Measurements from ENCODE around the gene OPA3. TPM values are rescaled to one million over a fixed set of nuclear protein-coding genes. Genes with fewer than 3 reads are reported as not detected.

Gene OPA3
- total RNA-seq, 2 donors from 2014 or later = 15.8 to 33.5 TPM

DNA sequence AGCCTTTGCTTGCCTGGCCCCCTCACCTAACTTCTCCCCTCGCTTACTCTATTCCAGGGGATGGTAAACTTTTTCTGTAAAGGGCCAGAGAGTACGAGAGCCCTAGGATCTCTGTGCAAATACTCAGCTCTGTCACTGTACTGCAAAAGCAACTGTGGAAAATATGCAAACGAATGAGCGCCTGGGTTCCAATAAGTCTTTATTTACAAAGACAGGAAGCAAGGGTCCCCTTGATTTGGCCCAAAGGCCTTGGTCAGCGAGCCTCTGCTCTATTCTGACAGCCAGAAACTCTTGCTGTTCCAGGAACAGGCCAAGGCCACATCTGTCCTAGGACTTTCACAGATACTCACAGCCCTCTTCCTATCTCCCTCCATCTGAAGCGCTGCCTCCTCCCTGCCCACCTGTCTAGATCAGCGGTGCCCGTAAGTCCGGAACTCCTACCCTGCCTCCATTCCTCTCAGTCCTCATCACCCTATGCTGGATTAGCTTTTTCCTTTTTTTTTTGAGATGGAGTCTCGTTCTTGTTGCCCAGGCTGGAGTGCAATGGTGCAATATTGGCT lies 37.3 kb downstream of the OPA3 start:
- no peak for DNase-seq (ENCODE audit: low spot score)
- no peaks in the 10 kb centered on the region for H3K4me1 ChIP-seq
- no peaks in the 10 kb centered on the region for H3K9me3 ChIP-seq
- no peak overlapping the region for H3K4me3 ChIP-seq
- H3K27me3 ChIP-seq = no peaks in the 10 kb centered on the region
- H3K36me3 ChIP-seq = no peaks in the 10 kb centered on the region
- no peak overlapping the region for H3K27ac ChIP-seq
- TF ChIP-seq, protein P1, sequence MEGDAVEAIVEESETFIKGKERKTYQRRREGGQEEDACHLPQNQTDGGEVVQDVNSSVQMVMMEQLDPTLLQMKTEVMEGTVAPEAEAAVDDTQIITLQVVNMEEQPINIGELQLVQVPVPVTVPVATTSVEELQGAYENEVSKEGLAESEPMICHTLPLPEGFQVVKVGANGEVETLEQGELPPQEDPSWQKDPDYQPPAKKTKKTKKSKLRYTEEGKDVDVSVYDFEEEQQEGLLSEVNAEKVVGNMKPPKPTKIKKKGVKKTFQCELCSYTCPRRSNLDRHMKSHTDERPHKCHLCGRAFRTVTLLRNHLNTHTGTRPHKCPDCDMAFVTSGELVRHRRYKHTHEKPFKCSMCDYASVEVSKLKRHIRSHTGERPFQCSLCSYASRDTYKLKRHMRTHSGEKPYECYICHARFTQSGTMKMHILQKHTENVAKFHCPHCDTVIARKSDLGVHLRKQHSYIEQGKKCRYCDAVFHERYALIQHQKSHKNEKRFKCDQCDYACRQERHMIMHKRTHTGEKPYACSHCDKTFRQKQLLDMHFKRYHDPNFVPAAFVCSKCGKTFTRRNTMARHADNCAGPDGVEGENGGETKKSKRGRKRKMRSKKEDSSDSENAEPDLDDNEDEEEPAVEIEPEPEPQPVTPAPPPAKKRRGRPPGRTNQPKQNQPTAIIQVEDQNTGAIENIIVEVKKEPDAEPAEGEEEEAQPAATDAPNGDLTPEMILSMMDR (IDR thresholded peaks at IDR 0.05) = no peak

DNA sequence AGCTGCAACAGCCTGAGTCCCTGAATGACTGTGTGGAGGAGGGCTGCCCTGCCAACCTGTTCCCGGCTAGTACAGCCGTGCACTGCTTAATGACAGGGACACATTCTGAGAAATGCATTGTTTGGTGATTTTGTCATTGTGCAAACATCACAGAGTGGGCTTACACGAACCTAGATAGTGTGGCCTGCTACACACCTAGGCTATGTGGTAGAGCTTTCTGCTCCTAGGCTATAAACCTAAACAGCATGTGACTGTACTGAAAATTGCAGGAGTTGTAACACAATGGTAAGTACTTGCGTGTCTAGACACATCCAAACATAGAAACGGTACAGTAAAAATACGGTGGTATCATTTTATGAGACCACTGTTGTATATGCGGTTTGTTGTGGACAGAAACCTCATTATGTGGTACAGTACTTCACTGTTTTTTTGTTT lies 42.4 kb downstream of the OPA3 start:
- Histone ChIP-seq H3K9me3 (no peaks in the 10 kb centered on the region), H3K36me3 (no peaks in the 10 kb centered on the region), H3K27ac (no peak overlapping the region), H3K27me3 (no peaks in the 10 kb centered on the region), H3K4me1 (no peaks in the 10 kb centered on the region), H3K4me3 (no peak overlapping the region)
- DNase-seq (ENCODE audit: low spot score) = no peak
- TF ChIP-seq, protein P1 (IDR thresholded peaks at IDR 0.05) = no peak

DNA sequence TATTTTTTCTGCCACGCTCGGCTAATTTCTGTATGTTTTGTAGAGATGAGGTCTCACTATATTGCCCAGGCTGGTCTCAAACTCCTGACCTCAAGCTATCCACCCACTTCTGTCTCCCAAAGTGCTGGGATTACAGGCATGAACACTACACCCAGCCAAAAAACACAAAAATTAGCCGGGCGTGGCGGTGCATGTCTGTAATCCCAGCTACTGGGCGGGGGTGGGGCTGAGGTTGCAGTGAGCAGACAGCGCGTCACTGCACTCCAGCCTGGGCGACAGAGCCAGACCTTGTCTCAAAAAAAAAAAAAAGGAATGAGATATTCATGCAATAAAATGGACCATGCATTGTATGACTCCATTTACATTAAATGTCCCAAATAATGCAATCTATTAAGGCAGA lies 45.1 kb downstream of the OPA3 start:
- Histone ChIP-seq H3K27me3 (no peaks in the 10 kb centered on the region), H3K4me3 (no peak overlapping the region), H3K36me3 (no peaks in the 10 kb centered on the region), H3K4me1 (no peaks in the 10 kb centered on the region), H3K27ac (no peak overlapping the region), H3K9me3 (no peaks in the 10 kb centered on the region)
- DNase-seq (ENCODE audit: low spot score) = no peak
- TF ChIP-seq, protein P1 (IDR thresholded peaks at IDR 0.05) = no peak

DNA sequence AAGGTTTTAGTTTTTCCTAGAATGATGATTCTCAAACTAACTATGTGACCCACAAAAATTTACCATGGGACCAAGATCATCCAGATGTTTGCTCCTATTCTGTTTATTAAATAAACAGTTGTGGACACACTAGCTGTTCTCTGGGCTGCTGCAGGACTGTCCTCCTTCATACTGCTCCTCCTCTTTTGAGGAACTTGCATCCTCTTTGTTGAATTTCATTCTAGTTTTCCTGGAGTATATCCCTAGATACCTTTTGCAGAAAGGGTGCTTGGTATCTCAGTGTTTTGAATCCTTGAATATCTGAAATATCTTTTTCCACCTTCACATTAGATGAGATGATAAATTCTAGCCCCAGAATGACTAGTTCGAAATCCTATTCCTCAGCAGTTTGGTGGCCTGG lies 53.3 kb downstream of the OPA3 start:
- no peaks in the 10 kb centered on the region for H3K27me3 ChIP-seq
- peaks cover 0 to 18% of the 10 kb centered on the region in 2 donors for H3K4me1 ChIP-seq
- no peaks in the 10 kb centered on the region for H3K9me3 ChIP-seq
- H3K36me3 ChIP-seq = peaks cover 8% of the 10 kb centered on the region
- no peak overlapping the region for H3K27ac ChIP-seq
- no peak for DNase-seq (ENCODE audit: low spot score)
- no peak overlapping the region for H3K4me3 ChIP-seq
- TF ChIP-seq, protein P1 (IDR thresholded peaks at IDR 0.05) = no peak

DNA sequence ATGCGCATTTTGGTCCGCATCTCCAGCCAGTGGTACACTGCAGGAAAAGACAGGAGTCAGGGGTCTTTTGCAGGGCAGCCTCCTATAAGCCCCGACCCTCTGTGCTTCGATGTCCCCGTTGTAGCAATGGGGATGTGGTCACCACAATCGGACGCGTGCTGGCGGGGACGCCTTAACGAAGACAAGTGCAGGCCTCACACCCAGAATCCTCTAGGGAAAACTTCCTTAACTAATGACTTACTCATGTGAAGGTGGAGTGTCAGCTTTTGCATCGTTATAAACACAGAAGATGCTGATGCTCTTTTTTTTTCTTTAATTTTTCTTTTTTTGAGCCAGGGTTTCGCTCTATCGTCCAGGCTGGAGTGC lies 55.2 kb downstream of the OPA3 start:
- peaks cover 0 to 24% of the 10 kb centered on the region in 2 donors for H3K4me1 ChIP-seq
- DNase-seq (ENCODE audit: low spot score) = no peak
- no peaks in the 10 kb centered on the region for H3K27me3 ChIP-seq
- no peaks in the 10 kb centered on the region for H3K9me3 ChIP-seq
- H3K4me3 ChIP-seq = no peak overlapping the region
- TF ChIP-seq, protein P1 (IDR thresholded peaks at IDR 0.05) = no peak
- no peak overlapping the region for H3K27ac ChIP-seq
- H3K36me3 ChIP-seq = peaks cover 28% of the 10 kb centered on the region
